HG03520 (cell line): ENCODE results near the gene KRTAP10-3.

Source experiments
- ATAC-seq: cut with Tn5 transposase; IDR thresholded peaks from one replicate; pipeline ENCODE4 v1.9.1; 2021; ENCODE audit warnings: mild to moderate bottlenecking, moderate library complexity; ENCODE audit not compliant: unreplicated experiment

Gene KRTAP10-3

GRCh38 chr21:44519346-44520325 lies 39.0 kb downstream of the KRTAP10-3 start:
- no peak for ATAC-seq

DNA sequence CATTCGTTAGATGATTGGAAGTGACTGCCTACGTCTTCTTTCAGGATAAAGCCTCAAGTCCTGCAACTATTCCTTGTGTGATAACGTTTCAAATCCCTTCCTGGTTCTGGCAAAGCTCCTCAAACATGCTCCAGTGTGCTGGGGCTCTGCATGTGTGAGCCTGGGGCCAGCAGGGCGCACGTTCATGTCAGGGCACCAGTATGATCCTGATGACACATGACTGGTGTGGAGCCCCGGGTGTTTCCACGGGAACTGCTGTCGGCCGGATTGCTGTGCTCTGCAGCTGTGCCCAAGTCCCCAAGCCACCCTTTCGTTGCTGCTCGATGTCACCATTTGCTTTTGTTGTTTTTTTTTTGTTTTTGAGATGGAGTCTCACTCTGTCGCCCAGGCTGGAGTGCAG lies 39.9 kb downstream of the KRTAP10-3 start:
- ATAC-seq = no peak

GRCh38 chr21:44517175-44517899 lies 41.3 kb downstream of the KRTAP10-3 start:
- no peak for ATAC-seq

DNA sequence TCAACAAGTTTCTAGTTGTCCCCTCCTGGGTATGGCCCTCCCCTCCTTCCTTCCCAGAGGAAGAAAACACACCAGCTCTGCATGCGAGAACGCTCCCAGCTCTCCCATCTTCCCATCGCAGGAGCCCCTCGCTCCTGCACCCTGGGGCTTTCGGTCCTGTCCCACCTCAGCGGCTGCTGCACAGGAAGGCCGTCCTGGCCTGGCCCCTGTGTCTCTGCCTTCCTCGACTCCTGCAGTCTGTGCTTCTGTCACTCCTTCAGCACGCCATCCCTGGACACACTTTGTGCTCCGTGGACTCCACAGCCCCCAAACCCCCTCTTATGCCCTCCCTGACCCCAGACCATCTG lies 41.8 kb downstream of the KRTAP10-3 start:
- ATAC-seq = no peak

DNA sequence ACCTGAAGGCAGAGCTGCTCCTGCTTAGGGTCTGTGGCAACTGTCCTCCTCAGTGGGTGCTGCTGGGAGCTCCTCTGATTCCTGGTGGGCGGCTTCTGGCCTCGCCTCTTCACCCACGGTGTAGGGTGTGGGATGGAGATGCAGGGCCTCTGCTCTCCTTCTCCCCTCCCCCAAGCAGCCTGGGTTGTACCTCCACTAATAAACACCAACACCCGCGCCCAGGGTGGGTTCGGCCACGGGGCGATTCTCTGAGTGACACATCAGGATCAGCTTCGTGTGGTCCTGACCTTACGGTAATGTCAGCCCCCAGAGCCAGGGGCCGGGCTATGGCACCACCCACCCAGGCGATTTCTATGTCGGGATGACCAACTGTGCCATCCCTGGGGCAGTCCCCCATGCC lies 42.3 kb downstream of the KRTAP10-3 start:
- ATAC-seq = no peak

GRCh38 chr21:44515359-44516165 lies 43.0 kb downstream of the KRTAP10-3 start:
- no peak for ATAC-seq

DNA sequence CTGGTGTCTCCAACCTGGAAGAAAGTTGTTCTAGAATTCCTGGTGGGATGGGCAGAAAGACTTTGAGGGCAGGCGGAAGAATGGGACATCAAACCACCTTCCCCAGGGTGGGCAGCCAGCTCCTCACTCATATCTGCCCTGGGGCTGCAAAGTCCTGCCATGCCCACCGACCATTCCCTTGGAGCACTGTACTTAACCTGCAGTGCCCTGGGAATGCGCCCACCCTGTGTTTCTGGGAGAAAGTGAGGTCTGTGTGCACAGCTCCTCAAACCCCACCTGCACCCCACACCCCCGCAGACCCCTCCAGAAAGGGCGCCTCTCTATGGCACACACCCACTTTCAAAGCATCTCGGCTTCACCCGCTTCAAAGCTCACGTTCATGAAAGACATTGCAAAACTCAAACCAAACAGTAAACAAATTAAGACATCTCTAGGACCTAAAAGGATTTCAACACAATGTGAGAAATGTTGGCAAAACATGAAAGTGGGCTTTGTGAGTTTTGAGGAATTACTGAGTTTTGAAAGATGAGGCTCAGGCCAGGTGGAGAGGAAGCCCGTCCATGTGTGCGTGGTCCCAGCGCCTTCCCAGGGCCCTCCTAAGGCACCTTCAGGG lies 43.7 kb downstream of the KRTAP10-3 start:
- no peak for ATAC-seq

- no peak for ATAC-seq
Observed at GRCh38 chr21:44514218-44514520, 44.4 kb downstream of the KRTAP10-3 start.

DNA sequence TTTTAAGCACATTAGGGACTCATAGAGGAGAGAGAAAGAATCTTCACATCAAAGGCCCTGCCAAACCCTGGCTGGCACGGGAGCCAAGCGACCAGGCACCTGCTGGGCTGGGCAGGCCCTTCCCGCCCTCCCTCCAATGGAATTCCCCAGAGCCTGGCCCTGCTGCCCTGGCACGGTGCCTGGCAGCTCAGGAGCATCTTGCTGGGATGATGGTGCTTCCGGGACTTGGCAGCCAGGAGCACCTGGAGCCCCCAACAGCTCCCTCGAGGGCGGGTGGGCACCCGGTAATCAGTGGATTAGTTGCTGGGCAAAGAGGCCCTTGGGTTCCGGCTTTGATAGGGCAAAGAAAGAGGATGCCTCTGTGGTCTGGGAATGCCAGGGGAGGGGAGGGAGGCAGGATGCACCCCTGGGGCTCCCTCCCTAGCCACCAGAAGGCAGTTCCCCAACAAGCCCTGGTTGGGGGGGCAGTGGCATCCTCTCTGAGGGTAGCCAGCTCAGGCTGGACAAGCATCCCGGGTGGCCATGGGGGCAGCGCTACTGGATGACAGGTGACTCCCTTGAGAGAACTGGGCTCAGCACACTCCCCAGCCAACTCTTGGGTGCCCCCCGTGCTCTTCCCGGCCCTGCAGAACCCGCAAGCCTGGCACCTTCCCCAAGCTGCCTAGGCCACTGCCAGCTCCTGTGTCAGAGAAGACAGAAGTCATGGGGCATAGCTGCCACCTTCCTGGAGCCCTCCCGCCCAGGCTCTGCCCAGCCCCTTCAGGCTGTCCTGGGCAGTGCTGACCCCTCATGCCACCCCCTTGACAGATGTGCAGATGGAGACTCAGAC lies 45.0 kb downstream of the KRTAP10-3 start:
- no peak for ATAC-seq

GRCh38 chr21:44512496-44513388 lies 45.9 kb downstream of the KRTAP10-3 start:
- no peak for ATAC-seq

- ATAC-seq = no peak
Observed at GRCh38 chr21:44511938-44512275, 46.7 kb downstream of the KRTAP10-3 start.

DNA sequence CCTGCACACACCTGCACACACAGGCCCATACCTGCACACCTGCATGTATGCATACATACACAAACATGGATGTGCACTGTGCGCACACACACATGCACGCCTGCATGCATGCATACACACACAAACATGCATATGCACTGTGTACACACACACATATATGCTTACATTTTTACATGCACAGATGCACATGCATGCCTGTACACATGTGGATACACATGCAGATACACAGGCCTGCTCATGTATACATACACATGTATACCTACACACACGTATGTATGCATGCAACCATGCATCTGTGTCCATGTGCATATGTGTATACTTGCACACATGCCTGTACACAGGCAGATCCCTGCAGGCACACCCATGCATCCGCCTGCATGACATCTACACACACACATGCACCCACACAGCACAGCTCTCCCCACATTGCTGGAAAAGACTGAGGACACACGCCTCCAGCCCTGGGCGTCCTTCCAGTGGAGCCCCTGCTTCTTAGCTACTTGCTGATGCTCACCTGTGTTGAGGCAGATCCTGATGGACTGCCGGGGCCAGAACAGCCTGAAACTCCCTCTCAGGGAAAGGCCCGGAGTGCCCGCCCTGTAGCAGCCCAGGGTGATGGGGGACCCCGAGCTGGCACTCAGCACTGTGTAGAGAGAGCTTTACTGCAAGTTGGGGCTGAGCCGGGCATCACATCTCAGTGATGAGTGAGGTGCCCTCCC lies 47.2 kb downstream of the KRTAP10-3 start:
- ATAC-seq = no peak

DNA sequence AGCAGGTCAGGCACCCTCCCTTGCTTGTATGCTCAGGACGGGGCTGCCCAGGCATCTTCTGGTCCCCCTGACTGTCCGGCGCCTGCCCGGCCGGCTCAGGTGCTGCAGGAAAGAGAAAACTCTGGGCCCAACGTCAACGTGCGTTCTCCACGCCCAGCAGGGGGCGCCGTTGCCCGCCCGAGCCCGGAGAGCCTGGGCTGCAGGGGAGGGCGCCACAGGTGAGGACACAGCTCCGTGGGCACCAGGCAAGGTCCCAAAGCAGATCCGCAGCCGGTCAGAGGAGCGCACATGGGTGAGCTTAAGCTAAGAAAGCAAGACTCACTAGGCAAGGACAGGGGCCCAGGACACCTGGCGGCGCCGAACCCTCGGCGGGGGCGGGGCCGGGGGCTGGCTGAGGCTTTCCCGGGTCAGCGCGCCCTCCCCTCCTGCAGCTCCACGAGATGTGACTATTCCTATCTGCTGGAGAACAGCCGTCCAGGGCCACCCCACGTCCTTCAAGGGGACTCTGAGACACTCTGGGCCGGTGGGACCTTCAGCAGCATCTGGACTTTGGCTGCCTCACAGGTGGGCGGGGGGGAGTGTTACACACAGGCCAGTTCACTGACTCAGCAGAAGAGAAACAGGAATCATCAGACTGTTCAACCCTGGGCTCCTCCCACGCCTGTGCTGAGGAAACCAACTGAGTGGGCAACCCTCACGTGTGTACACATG lies 47.9 kb downstream of the KRTAP10-3 start:
- no peak for ATAC-seq

DNA sequence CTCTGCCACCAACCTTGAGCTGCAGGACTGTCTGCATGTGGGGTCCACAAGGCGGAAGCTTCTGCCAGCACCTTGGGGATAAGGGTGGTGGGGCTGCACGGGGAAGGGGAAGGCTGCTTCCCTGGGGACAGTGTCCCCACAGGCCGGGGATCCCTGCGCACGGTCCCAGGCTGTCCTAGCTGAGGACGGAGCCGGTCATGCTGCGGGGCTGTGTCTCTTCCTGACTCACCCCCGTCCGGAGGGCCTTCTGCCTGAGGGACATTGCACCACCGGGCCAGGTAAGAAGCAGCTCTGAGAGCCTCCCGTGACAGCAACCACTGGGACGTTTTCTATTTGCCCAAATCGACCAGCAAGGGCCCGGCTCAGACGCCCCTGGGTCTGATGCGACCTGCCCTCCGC lies 48.5 kb downstream of the KRTAP10-3 start:
- ATAC-seq = no peak

DNA sequence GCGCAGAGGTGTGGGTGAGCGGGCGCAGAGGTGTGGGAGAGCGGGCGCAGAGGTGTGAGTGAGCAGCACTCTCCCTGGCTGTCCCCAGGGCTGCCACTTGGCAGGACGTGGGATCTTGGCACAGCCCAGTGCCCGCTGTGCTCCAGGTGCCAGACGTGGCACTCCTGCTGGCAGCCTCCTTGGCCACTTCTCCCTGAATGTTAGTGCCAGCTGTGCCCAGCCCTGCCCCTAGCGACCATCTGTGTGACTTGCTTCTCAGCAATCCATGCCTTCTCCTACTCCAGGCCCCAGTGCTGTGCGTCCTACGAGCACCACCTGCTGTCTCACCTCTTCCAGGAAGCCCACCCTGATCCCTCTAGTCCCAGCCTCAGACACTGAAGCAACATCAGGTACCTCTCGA lies 49.1 kb downstream of the KRTAP10-3 start:
- ATAC-seq = no peak

DNA sequence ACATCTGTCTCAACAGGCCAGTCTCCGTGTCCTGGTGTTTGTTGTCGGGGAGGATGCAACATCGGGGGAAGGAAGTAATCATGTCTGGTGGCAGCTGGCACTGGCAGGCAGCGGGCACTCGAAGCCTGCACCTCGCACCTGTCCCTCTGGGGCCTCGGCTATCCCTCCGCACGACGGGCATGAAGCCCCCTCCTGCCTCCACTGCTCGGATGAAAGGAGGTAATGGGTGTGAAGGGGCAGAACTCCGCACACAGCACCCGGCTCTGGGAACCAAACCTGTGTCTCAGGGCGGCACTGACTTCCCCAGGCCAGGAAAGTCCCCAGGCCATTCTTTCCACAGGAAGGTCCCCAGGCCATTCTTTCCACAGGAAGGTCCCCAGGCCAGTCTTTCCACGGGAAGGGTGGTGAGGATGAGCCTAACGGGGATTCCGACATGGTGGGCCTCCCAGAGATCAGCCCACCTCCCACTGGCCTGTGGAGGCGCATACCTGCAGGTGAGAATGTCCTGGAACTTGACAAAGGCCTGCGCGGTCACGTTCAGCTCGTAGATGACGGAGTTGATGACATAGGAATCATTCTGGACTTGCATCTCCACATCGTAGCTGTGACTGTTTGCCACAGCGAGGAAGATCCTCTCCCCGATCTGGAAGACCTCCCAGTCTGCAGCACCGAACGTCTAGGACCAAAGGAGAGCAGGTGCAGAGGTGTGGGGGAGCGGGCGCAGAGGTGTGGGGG lies 49.7 kb downstream of the KRTAP10-3 start:
- ATAC-seq = no peak

DNA sequence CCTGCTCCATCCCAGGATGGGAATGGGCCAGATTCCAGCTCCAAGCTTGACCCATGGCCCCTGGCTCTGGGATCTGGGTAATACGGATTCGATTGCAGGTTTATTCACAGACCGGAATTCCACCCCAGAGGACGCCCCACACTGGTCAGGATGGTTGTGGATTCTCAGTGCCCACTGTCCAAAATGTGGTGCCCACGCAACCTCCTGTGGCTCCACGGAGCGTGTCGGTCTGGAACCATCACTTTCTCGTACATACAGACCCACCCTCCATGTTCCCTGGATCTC lies 50.2 kb downstream of the KRTAP10-3 start:
- no peak for ATAC-seq
